Measurements from ENCODE around the gene MRPL58.

The MRPL58 gene

GRCh38 chr17:75019146-75019545, 6.7 kb downstream of the MRPL58 start:
- Histone ChIP-seq H4K8ac (ENCODE audit: low read depth, low read length) (no peak overlapping the region), H3K14ac (ENCODE audit: low read length) (no peak overlapping the region), H3K27me3 (ENCODE audit: insufficient read depth, low read length) (no peaks in the 10 kb centered on the region), H3K27ac (ENCODE audit: low read depth, low read length) (no peak overlapping the region), H3K18ac (ENCODE audit: low read length) (no peak overlapping the region), H3K4me3 (ENCODE audit: low read depth, low read length) (no peak overlapping the region), H3K36me3 (ENCODE audit: control insufficient read depth in 1 of 2, insufficient read depth in 2 of 2, low read length in 2 of 2) (peaks cover 14 to 22% of the 10 kb centered on the region in 2 experiments), H4K91ac (ENCODE audit: low read depth, low read length) (no peak overlapping the region), H2AFZ (ENCODE audit: insufficient read depth, low read length, poor library complexity) (no peak overlapping the region), H3K79me1 (ENCODE audit: low read length) (no peaks in the 10 kb centered on the region), H3K9me3 (ENCODE audit: insufficient read depth, low read depth, low read length) (no peaks in the 10 kb centered on the region), H3K4me1 (ENCODE audit: control insufficient read depth in 1 of 2, insufficient read depth in 2 of 2, low read length in 2 of 2) (peaks cover 13 to 18% of the 10 kb centered on the region in 2 experiments), H3K23ac (ENCODE audit: low read length) (no peak overlapping the region), H2BK5ac (ENCODE audit: low read depth, low read length, poor library complexity) (no peak overlapping the region), H2BK12ac (ENCODE audit: low read length) (no peak overlapping the region), H2BK120ac (ENCODE audit: insufficient read depth, low read length, poor library complexity) (no peak overlapping the region), H3K9ac (ENCODE audit: low read length) (no peak overlapping the region), H3K4me2 (ENCODE audit: low read length) (no peak overlapping the region), H4K12ac (ENCODE audit: low read depth, low read length) (no peak overlapping the region), H3K4ac (ENCODE audit: low read depth, low read length) (no peak overlapping the region), H3K79me2 (ENCODE audit: control insufficient read depth, insufficient read depth, low read length, poor library complexity) (no peaks in the 10 kb centered on the region), H2AK5ac (ENCODE audit: low read length) (no peak overlapping the region)
- WGBS (ENCODE audit: extremely low coverage, insufficient coverage, insufficient read length) = no CpG with 5 or more reads among the region's 5 CpGs
- DNase-seq = no peak

- no peak for DNase-seq
- no peak overlapping the region for H2BK5ac ChIP-seq (ENCODE audit: low read depth, low read length, poor library complexity)
- H2AK5ac ChIP-seq (ENCODE audit: low read length) = no peak overlapping the region
- H4K8ac ChIP-seq (ENCODE audit: low read depth, low read length) = no peak overlapping the region
- H3K27me3 ChIP-seq (ENCODE audit: insufficient read depth, low read length) = no peaks in the 10 kb centered on the region
- no peak overlapping the region for H3K18ac ChIP-seq (ENCODE audit: low read length)
- H3K23ac ChIP-seq (ENCODE audit: low read length) = no peak overlapping the region
- H3K36me3 ChIP-seq (ENCODE audit: control insufficient read depth in 1 of 2, insufficient read depth in 2 of 2, low read length in 2 of 2) = peaks cover 14 to 22% of the 10 kb centered on the region in 2 experiments
- WGBS (ENCODE audit: extremely low coverage, insufficient coverage, insufficient read length) = no CpG with 5 or more reads among the region's 3 CpGs
- peak overlapping the region; percentile 83 for H3K27ac ChIP-seq (ENCODE audit: low read depth, low read length)
- no peak overlapping the region for H3K4me2 ChIP-seq (ENCODE audit: low read length)
- no peak overlapping the region for H3K4ac ChIP-seq (ENCODE audit: low read depth, low read length)
- H3K9ac ChIP-seq (ENCODE audit: low read length) = no peak overlapping the region
- no peak overlapping the region for H2BK120ac ChIP-seq (ENCODE audit: insufficient read depth, low read length, poor library complexity)
- no peak overlapping the region for H4K12ac ChIP-seq (ENCODE audit: low read depth, low read length)
- no peaks in the 10 kb centered on the region for H3K9me3 ChIP-seq (ENCODE audit: insufficient read depth, low read depth, low read length)
- no peak overlapping the region for H3K14ac ChIP-seq (ENCODE audit: low read length)
- H2AFZ ChIP-seq (ENCODE audit: insufficient read depth, low read length, poor library complexity) = no peak overlapping the region
- H3K4me1 ChIP-seq (ENCODE audit: control insufficient read depth in 1 of 2, insufficient read depth in 2 of 2, low read length in 2 of 2) = peaks cover 13 to 18% of the 10 kb centered on the region in 2 experiments
- H3K79me2 ChIP-seq (ENCODE audit: control insufficient read depth, insufficient read depth, low read length, poor library complexity) = no peaks in the 10 kb centered on the region
- no peak overlapping the region for H2BK12ac ChIP-seq (ENCODE audit: low read length)
- no peak overlapping the region for H3K4me3 ChIP-seq (ENCODE audit: low read depth, low read length)
- H3K79me1 ChIP-seq (ENCODE audit: low read length) = no peaks in the 10 kb centered on the region
- H4K91ac ChIP-seq (ENCODE audit: low read depth, low read length) = no peak overlapping the region
Observed at GRCh38 chr17:75019710-75020109, 7.2 kb downstream of the MRPL58 start.

- H3K23ac ChIP-seq (ENCODE audit: low read length) = no peak overlapping the region
- H2BK12ac ChIP-seq (ENCODE audit: low read length) = no peak overlapping the region
- H2BK5ac ChIP-seq (ENCODE audit: low read depth, low read length, poor library complexity) = peak overlapping the region; percentile 9
- peak; percentile 76 to 96 for DNase-seq
- no peaks in the 10 kb centered on the region for H3K79me1 ChIP-seq (ENCODE audit: low read length)
- H3K4me2 ChIP-seq (ENCODE audit: low read length) = peak overlapping the region; percentile 25
- no peak overlapping the region for H3K4me3 ChIP-seq (ENCODE audit: low read depth, low read length)
- H3K27ac ChIP-seq (ENCODE audit: low read depth, low read length) = peak overlapping the region; percentile 83
- peak overlapping the region; percentile 61 for H4K91ac ChIP-seq (ENCODE audit: low read depth, low read length)
- H2AFZ ChIP-seq (ENCODE audit: insufficient read depth, low read length, poor library complexity) = no peak overlapping the region
- WGBS (ENCODE audit: extremely low coverage, insufficient coverage, insufficient read length) = no CpG with 5 or more reads among the region's 19 CpGs
- no peak overlapping the region for H3K4ac ChIP-seq (ENCODE audit: low read depth, low read length)
- H3K9ac ChIP-seq (ENCODE audit: low read length) = no peak overlapping the region
- H4K8ac ChIP-seq (ENCODE audit: low read depth, low read length) = peak overlapping the region; percentile 7
- H4K12ac ChIP-seq (ENCODE audit: low read depth, low read length) = no peak overlapping the region
- H3K36me3 ChIP-seq (ENCODE audit: control insufficient read depth in 1 of 2, insufficient read depth in 2 of 2, low read length in 2 of 2) = peaks cover 14 to 22% of the 10 kb centered on the region in 2 experiments
- H3K9me3 ChIP-seq (ENCODE audit: insufficient read depth, low read depth, low read length) = no peaks in the 10 kb centered on the region
- no peaks in the 10 kb centered on the region for H3K27me3 ChIP-seq (ENCODE audit: insufficient read depth, low read length)
- no peak overlapping the region for H2AK5ac ChIP-seq (ENCODE audit: low read length)
- no peak overlapping the region for H3K14ac ChIP-seq (ENCODE audit: low read length)
- no peak overlapping the region for H3K18ac ChIP-seq (ENCODE audit: low read length)
- no peak overlapping the region for H2BK120ac ChIP-seq (ENCODE audit: insufficient read depth, low read length, poor library complexity)
- H3K4me1 ChIP-seq (ENCODE audit: control insufficient read depth in 1 of 2, insufficient read depth in 2 of 2, low read length in 2 of 2) = peaks cover 13 to 18% of the 10 kb centered on the region in 2 experiments
- no peaks in the 10 kb centered on the region for H3K79me2 ChIP-seq (ENCODE audit: control insufficient read depth, insufficient read depth, low read length, poor library complexity)
Observed at GRCh38 chr17:75020331-75021110, 8.1 kb downstream of the MRPL58 start.

GRCh38 chr17:75024686-75025397, 12.4 kb downstream of the MRPL58 start:
- peaks cover 12 to 13% of the 10 kb centered on the region in 2 experiments for H3K4me1 ChIP-seq (ENCODE audit: control insufficient read depth in 1 of 2, insufficient read depth in 2 of 2, low read length in 2 of 2)
- no peak overlapping the region for H2AFZ ChIP-seq (ENCODE audit: insufficient read depth, low read length, poor library complexity)
- no peak for DNase-seq
- no peak overlapping the region for H3K4ac ChIP-seq (ENCODE audit: low read depth, low read length)
- no peaks in the 10 kb centered on the region for H3K27me3 ChIP-seq (ENCODE audit: insufficient read depth, low read length)
- no peak overlapping the region for H4K12ac ChIP-seq (ENCODE audit: low read depth, low read length)
- H2BK5ac ChIP-seq (ENCODE audit: low read depth, low read length, poor library complexity) = no peak overlapping the region
- no peak overlapping the region for H3K18ac ChIP-seq (ENCODE audit: low read length)
- H3K4me3 ChIP-seq (ENCODE audit: low read depth, low read length) = no peak overlapping the region
- no peak overlapping the region for H2AK5ac ChIP-seq (ENCODE audit: low read length)
- H3K79me1 ChIP-seq (ENCODE audit: low read length) = no peaks in the 10 kb centered on the region
- no peak overlapping the region for H3K27ac ChIP-seq (ENCODE audit: low read depth, low read length)
- WGBS (ENCODE audit: extremely low coverage, insufficient coverage, insufficient read length) = no CpG with 5 or more reads among the region's 10 CpGs
- no peak overlapping the region for H3K9ac ChIP-seq (ENCODE audit: low read length)
- H4K91ac ChIP-seq (ENCODE audit: low read depth, low read length) = no peak overlapping the region
- H3K9me3 ChIP-seq (ENCODE audit: insufficient read depth, low read depth, low read length) = peaks cover 2% of the 10 kb centered on the region
- no peak overlapping the region for H3K23ac ChIP-seq (ENCODE audit: low read length)
- no peak overlapping the region for H2BK120ac ChIP-seq (ENCODE audit: insufficient read depth, low read length, poor library complexity)
- H3K14ac ChIP-seq (ENCODE audit: low read length) = no peak overlapping the region
- H4K8ac ChIP-seq (ENCODE audit: low read depth, low read length) = no peak overlapping the region
- H3K4me2 ChIP-seq (ENCODE audit: low read length) = no peak overlapping the region
- H3K36me3 ChIP-seq (ENCODE audit: control insufficient read depth in 1 of 2, insufficient read depth in 2 of 2, low read length in 2 of 2) = peaks cover 12 to 18% of the 10 kb centered on the region in 2 experiments
- H3K79me2 ChIP-seq (ENCODE audit: control insufficient read depth, insufficient read depth, low read length, poor library complexity) = no peaks in the 10 kb centered on the region
- H2BK12ac ChIP-seq (ENCODE audit: low read length) = no peak overlapping the region
